ENCODE data around the gene RPS16.
A peak's percentile ranks its signal among the peaks of the same experiment; 100 is the strongest.

RPS16 gene

GRCh38 chr19:39407660-39408391 lies 27.9 kb downstream of the RPS16 start:
- DNase-seq (ENCODE audit: low read depth) = no peak

GRCh38 chr19:39407410-39407659 lies 28.4 kb downstream of the RPS16 start:
- DNase-seq (ENCODE audit: low read depth) = no peak

- peak; percentile 85 for DNase-seq (ENCODE audit: low read depth)
Measured at GRCh38 chr19:39406656-39407409, 28.9 kb downstream of the RPS16 start, which contains the start of gene ZFP36. Gene ZFP36, plus strand, starts transcription at chr19:39406847. Its CDS starts 58 bp downstream, at chr19:39406905.

GRCh38 chr19:39405958-39406655 lies 29.6 kb downstream of the RPS16 start:
- peak; percentile 86 for DNase-seq (ENCODE audit: low read depth)

GRCh38 chr19:39405261-39405957 lies 30.3 kb downstream of the RPS16 start:
- DNase-seq (ENCODE audit: low read depth) = no peak

GRCh38 chr19:39403331-39404312 lies 32.1 kb downstream of the RPS16 start:
- peak; percentile 94 for DNase-seq (ENCODE audit: low read depth)

- peak; percentile 85 for DNase-seq (ENCODE audit: low read depth)
Measured at GRCh38 chr19:39402346-39403300, 33.1 kb downstream of the RPS16 start.

GRCh38 chr19:39401549-39402345 lies 34.0 kb downstream of the RPS16 start:
- peak; percentile 67 for DNase-seq (ENCODE audit: low read depth)

- DNase-seq (ENCODE audit: low read depth) = no peak
Measured at GRCh38 chr19:39401070-39401548, 34.6 kb downstream of the RPS16 start.

GRCh38 chr19:39400061-39400460 lies 35.7 kb downstream of the RPS16 start:
- DNase-seq (ENCODE audit: low read depth) = no peak

GRCh38 chr19:39399668-39400050 lies 36.1 kb downstream of the RPS16 start:
- no peak for DNase-seq (ENCODE audit: low read depth)

GRCh38 chr19:39398297-39398864 lies 37.4 kb downstream of the RPS16 start:
- no peak for DNase-seq (ENCODE audit: low read depth)

GRCh38 chr19:39397360-39398296 lies 38.1 kb downstream of the RPS16 start:
- DNase-seq (ENCODE audit: low read depth) = peak; percentile 94

GRCh38 chr19:39390751-39391437 lies 44.9 kb downstream of the RPS16 start, which contains the start of the genes MED29 and PAF1:
Gene MED29, plus strand, starts transcription at chr19:39391378. Its CDS starts 45 bp downstream, at chr19:39391423.
Gene PAF1, minus strand, starts transcription at chr19:39391106. Its CDS starts 242 bp downstream, at chr19:39390864.
- DNase-seq (ENCODE audit: low read depth) = peak; percentile 87

GRCh38 chr19:39390451-39390750 lies 45.3 kb downstream of the RPS16 start:
- no peak for DNase-seq (ENCODE audit: low read depth)

GRCh38 chr19:39389631-39390414 lies 45.9 kb downstream of the RPS16 start:
- DNase-seq (ENCODE audit: low read depth) = no peak
